Measurements from ENCODE around the gene SLC38A7. TPM values are rescaled to one million over a fixed set of nuclear protein-coding genes. Genes with fewer than 3 reads are reported as not detected.

The SLC38A7 gene
- total RNA-seq, 3 donors from 2014 or later, result 9.4 to 21.9 (median 14.9) TPM

- ATAC-seq (no peak), DNase-seq (no peak)
- H3K36me3 ChIP-seq (ENCODE audit: low read depth), result no peaks in the 10 kb centered on the region
Measured at GRCh38 chr16:58615280-58615679, 69.3 kb downstream of the SLC38A7 start.

More at GRCh38 chr16:58615280-58615679, 69.3 kb downstream of the SLC38A7 start:
- Histone ChIP-seq H3K9me3 (no peaks in the 10 kb centered on the region), H3K4me3 (no peak overlapping the region), H3K4me1 (ENCODE audit: low read depth) (peaks cover 5% of the 10 kb centered on the region)
- TF ChIP-seq, protein P1, sequence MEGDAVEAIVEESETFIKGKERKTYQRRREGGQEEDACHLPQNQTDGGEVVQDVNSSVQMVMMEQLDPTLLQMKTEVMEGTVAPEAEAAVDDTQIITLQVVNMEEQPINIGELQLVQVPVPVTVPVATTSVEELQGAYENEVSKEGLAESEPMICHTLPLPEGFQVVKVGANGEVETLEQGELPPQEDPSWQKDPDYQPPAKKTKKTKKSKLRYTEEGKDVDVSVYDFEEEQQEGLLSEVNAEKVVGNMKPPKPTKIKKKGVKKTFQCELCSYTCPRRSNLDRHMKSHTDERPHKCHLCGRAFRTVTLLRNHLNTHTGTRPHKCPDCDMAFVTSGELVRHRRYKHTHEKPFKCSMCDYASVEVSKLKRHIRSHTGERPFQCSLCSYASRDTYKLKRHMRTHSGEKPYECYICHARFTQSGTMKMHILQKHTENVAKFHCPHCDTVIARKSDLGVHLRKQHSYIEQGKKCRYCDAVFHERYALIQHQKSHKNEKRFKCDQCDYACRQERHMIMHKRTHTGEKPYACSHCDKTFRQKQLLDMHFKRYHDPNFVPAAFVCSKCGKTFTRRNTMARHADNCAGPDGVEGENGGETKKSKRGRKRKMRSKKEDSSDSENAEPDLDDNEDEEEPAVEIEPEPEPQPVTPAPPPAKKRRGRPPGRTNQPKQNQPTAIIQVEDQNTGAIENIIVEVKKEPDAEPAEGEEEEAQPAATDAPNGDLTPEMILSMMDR (IDR thresholded peaks at IDR 0.05), result no peak
- intact Hi-C loops (cut with DNase I, micrococcal nuclease), result no loop called here

Other genes with a start within 250 kb of the SLC38A7 start
- 10 to 100 TPM in 1 of 3 donors, 1 to 10 TPM in 2; 3.0 to 15.8 (median 3.6) TPM for gene NDRG4, start 184.6 kb downstream of the SLC38A7 start, total RNA-seq
- 10 to 100 TPM; 12.8 to 17.5 (median 14.2) TPM for gene SETD6, start 169.3 kb downstream of the SLC38A7 start, total RNA-seq
- gene CNOT1, start 54.9 kb downstream of the SLC38A7 start, total RNA-seq, result 100 to 1,000 TPM; 194 to 239 (median 230) TPM
- 100 to 1,000 TPM in 2 of 3 donors, 10 to 100 TPM in 1; 95.0 to 120 (median 116) TPM for gene GOT2, start 49.5 kb upstream of the SLC38A7 start, total RNA-seq